Mesodermal cell (in vitro differentiated cells): ENCODE data around the gene GALNT17.

Source experiments
- H3K27ac ChIP-seq: 2 replicates; pipeline ENCODE4 v1.7.0; 2013; ENCODE audit warnings: mild to moderate bottlenecking, low read depth, low read length, moderate library complexity; ENCODE audit not compliant: severe bottlenecking
- H3K36me3 ChIP-seq: 2 replicates; pipeline ENCODE4 v1.7.1; 2013; ENCODE audit warnings: mild to moderate bottlenecking, low read length, moderate library complexity; ENCODE audit not compliant: control insufficient read depth, insufficient read depth
- H3K4me1 ChIP-seq: one replicate; pipeline ENCODE4 v1.7.1; 2013; ENCODE audit warnings: mild to moderate bottlenecking, low read length; ENCODE audit not compliant: insufficient read depth, control insufficient read depth, poor library complexity, severe bottlenecking
- H3K4me3 ChIP-seq: 2 replicates; pipeline ENCODE4 v1.7.0; 2013; ENCODE audit warnings: low read length, control low read depth, mild to moderate bottlenecking; ENCODE audit not compliant: insufficient read depth, poor library complexity, severe bottlenecking; ENCODE audit errors: extremely low read depth
- H3K9me3 ChIP-seq: 2 replicates; pipeline ENCODE4 v1.7.1; 2013; ENCODE audit warnings: mild to moderate bottlenecking, low read length, moderate library complexity; ENCODE audit not compliant: control insufficient read depth
- WGBS, 2 experiments: methylation state at CpG; one replicate each; pipeline ENCODE4 v1.1.5; 2013; ENCODE audit warnings: missing lambda C conversion rate in 2 of 2; ENCODE audit not compliant: insufficient coverage in 2 of 2; 5-methylcytosine and 5-hydroxymethylcytosine counted together

GALNT17 gene

GRCh38 chr7:71518880-71519279 is 386.9 kb downstream of the GALNT17 start:
- H3K4me3 ChIP-seq: no peak overlapping the region
- no peaks in the 10 kb centered on the region for H3K4me1 ChIP-seq
- H3K27ac ChIP-seq: no peak overlapping the region
- 80% methylated on average over 1 of the region's 2 CpGs; no CpG with 5 or more reads in 1 of the 2 experiments for WGBS, 2 experiments
- no peaks in the 10 kb centered on the region for H3K36me3 ChIP-seq
- H3K9me3 ChIP-seq: peaks cover 15% of the 10 kb centered on the region

- Histone ChIP-seq H3K4me3 (no peak overlapping the region), H3K36me3 (no peaks in the 10 kb centered on the region), H3K27ac (no peak overlapping the region), H3K9me3 (peaks cover 11% of the 10 kb centered on the region), H3K4me1 (no peaks in the 10 kb centered on the region)
- WGBS, 2 experiments: 82 to 98% methylated on average over 4 to 5 of the region's 5 CpGs
Observed at GRCh38 chr7:71521506-71521905, 389.6 kb downstream of the GALNT17 start.

GRCh38 chr7:71526106-71526505 is 394.2 kb downstream of the GALNT17 start:
- WGBS, 2 experiments: 80 to 88% methylated on average over 1 of the region's 7 CpGs
- Histone ChIP-seq H3K27ac (no peak overlapping the region), H3K9me3 (no peaks in the 10 kb centered on the region), H3K36me3 (no peaks in the 10 kb centered on the region), H3K4me1 (no peaks in the 10 kb centered on the region), H3K4me3 (no peak overlapping the region)

GRCh38 chr7:71527213-71527612 is 395.3 kb downstream of the GALNT17 start:
- Histone ChIP-seq H3K4me3 (no peak overlapping the region), H3K4me1 (no peaks in the 10 kb centered on the region), H3K36me3 (no peaks in the 10 kb centered on the region), H3K27ac (no peak overlapping the region), H3K9me3 (no peaks in the 10 kb centered on the region)
- whole genome bisulfite sequencing, 2 experiments: 71% methylated on average over 3 of the region's 5 CpGs; no CpG with 5 or more reads in 1 of the 2 experiments

- WGBS, 2 experiments: 94% methylated on average over 2 of the region's 2 CpGs; no CpG with 5 or more reads in 1 of the 2 experiments
Observed at GRCh38 chr7:71535616-71536015, 403.7 kb downstream of the GALNT17 start.

GRCh38 chr7:71538210-71538609 is 406.3 kb downstream of the GALNT17 start:
- H3K4me3 ChIP-seq: no peak overlapping the region
- 95% methylated on average over 4 to 5 of the region's 11 CpGs for WGBS, 2 experiments
- no peak overlapping the region for H3K27ac ChIP-seq
- no peaks in the 10 kb centered on the region for H3K36me3 ChIP-seq
- H3K4me1 ChIP-seq: no peaks in the 10 kb centered on the region
- H3K9me3 ChIP-seq: no peaks in the 10 kb centered on the region

More at GRCh38 chr7:71535616-71536015, 403.7 kb downstream of the GALNT17 start:
- H3K36me3 ChIP-seq: no peaks in the 10 kb centered on the region
- H3K9me3 ChIP-seq: no peaks in the 10 kb centered on the region
- no peaks in the 10 kb centered on the region for H3K4me1 ChIP-seq
- H3K27ac ChIP-seq: no peak overlapping the region
- H3K4me3 ChIP-seq: no peak overlapping the region

- H3K27ac ChIP-seq: no peak overlapping the region
- H3K4me3 ChIP-seq: no peak overlapping the region
- no peaks in the 10 kb centered on the region for H3K9me3 ChIP-seq
- no peaks in the 10 kb centered on the region for H3K4me1 ChIP-seq
- WGBS, 2 experiments: 100% methylated on average over 1 to 2 of the region's 4 CpGs
- no peaks in the 10 kb centered on the region for H3K36me3 ChIP-seq
Observed at GRCh38 chr7:71539615-71540014, 407.7 kb downstream of the GALNT17 start.

- Histone ChIP-seq H3K4me1 (no peaks in the 10 kb centered on the region), H3K9me3 (no peaks in the 10 kb centered on the region), H3K27ac (no peak overlapping the region), H3K36me3 (no peaks in the 10 kb centered on the region), H3K4me3 (no peak overlapping the region)
- 97 to 99% methylated on average over 9 of the region's 11 CpGs for WGBS, 2 experiments
Observed at GRCh38 chr7:71541707-71542353, 409.9 kb downstream of the GALNT17 start.

- H3K27ac ChIP-seq: no peak overlapping the region
- H3K36me3 ChIP-seq: no peaks in the 10 kb centered on the region
- H3K4me3 ChIP-seq: no peak overlapping the region
- no peaks in the 10 kb centered on the region for H3K4me1 ChIP-seq
- 74 to 93% methylated on average over 3 to 4 of the region's 5 CpGs for WGBS, 2 experiments
- H3K9me3 ChIP-seq: no peaks in the 10 kb centered on the region
Observed at GRCh38 chr7:71543396-71543795, 411.5 kb downstream of the GALNT17 start.

- Histone ChIP-seq H3K4me3 (no peak overlapping the region), H3K4me1 (no peaks in the 10 kb centered on the region), H3K9me3 (no peaks in the 10 kb centered on the region), H3K27ac (no peak overlapping the region), H3K36me3 (no peaks in the 10 kb centered on the region)
- 67 to 100% methylated on average over 1 of the region's 5 CpGs for WGBS, 2 experiments
Observed at GRCh38 chr7:71544816-71545215, 412.9 kb downstream of the GALNT17 start.

GRCh38 chr7:71547426-71547825 is 415.5 kb downstream of the GALNT17 start:
- Histone ChIP-seq H3K27ac (no peak overlapping the region), H3K36me3 (no peaks in the 10 kb centered on the region), H3K4me3 (no peak overlapping the region), H3K4me1 (no peaks in the 10 kb centered on the region), H3K9me3 (peaks cover 3% of the 10 kb centered on the region)
- 90 to 94% methylated on average over 3 to 5 of the region's 6 CpGs for WGBS, 2 experiments
